ENCODE results near the gene CACNA2D4. TPM values are rescaled to one million over a fixed set of nuclear protein-coding genes. Genes with fewer than 3 reads are reported as not detected.

Gene CACNA2D4
- total RNA-seq, 4 donors from 2014 or later = 0.25 to 3.1 (median 0.68) TPM

- Histone ChIP-seq H3K9me3 (no peaks in the 10 kb centered on the region), H3K27me3 (peaks cover 0 to 24% (median 14%) of the 10 kb centered on the region in 3 donors), H3K27ac (no peak overlapping the region), H3K36me3 (no peaks in the 10 kb centered on the region), H3K4me1 (no peaks in the 10 kb centered on the region), H3K4me3 (no peak overlapping the region)
- TF ChIP-seq CTCF (IDR thresholded peaks at IDR 0.05 in 4 of 5, conservative IDR thresholded peaks at IDR 0.05 in 1 of 5) = no peak
- DNase-seq = no peak
- in situ Hi-C loops (cut with MboI; ENCODE audit: low sequenced_read_pairs in 4 of 4) = no loop called here
- ATAC-seq = no peak
- intact Hi-C loops (cut with DNase I; ENCODE audit: low total_unique reads) = no loop called here
Measured at GRCh38 chr12:1838205-1838993, 80.1 kb downstream of the CACNA2D4 start.

GRCh38 chr12:1837541-1838204, 80.8 kb downstream of the CACNA2D4 start:
- Histone ChIP-seq H3K27me3 (peaks cover 0 to 22% (median 14%) of the 10 kb centered on the region in 3 donors), H3K27ac (no peak overlapping the region), H3K36me3 (no peaks in the 10 kb centered on the region), H3K9me3 (no peaks in the 10 kb centered on the region), H3K4me3 (no peak overlapping the region), H3K4me1 (no peaks in the 10 kb centered on the region)
- in situ Hi-C loops (cut with MboI; ENCODE audit: low sequenced_read_pairs in 4 of 4) = no loop called here
- intact Hi-C loops (cut with DNase I; ENCODE audit: low total_unique reads) = no loop called here
- DNase-seq = no peak
- ATAC-seq = no peak
- TF ChIP-seq POLR2A (IDR thresholded peaks at IDR 0.05) = no peak
- TF ChIP-seq CTCF (IDR thresholded peaks at IDR 0.05 in 4 of 5, conservative IDR thresholded peaks at IDR 0.05 in 1 of 5) = no peak

- DNase-seq (no peak), ATAC-seq (no peak)
- in situ Hi-C loops (cut with MboI; ENCODE audit: low sequenced_read_pairs in 4 of 4) (no loop called here), intact Hi-C loops (cut with DNase I; ENCODE audit: low total_unique reads) (no loop called here)
- Histone ChIP-seq H3K27me3 (peaks cover 0 to 21% (median 10%) of the 10 kb centered on the region in 3 donors), H3K4me1 (no peaks in the 10 kb centered on the region), H3K9me3 (no peaks in the 10 kb centered on the region), H3K27ac (no peak overlapping the region), H3K36me3 (no peaks in the 10 kb centered on the region), H3K4me3 (no peak overlapping the region)
- TF ChIP-seq CTCF (IDR thresholded peaks at IDR 0.05 in 4 of 5, conservative IDR thresholded peaks at IDR 0.05 in 1 of 5) = no peak
- no peak for TF ChIP-seq POLR2A (IDR thresholded peaks at IDR 0.05)
Measured at GRCh38 chr12:1836854-1837421, 81.5 kb downstream of the CACNA2D4 start.

GRCh38 chr12:1836241-1836803, 82.1 kb downstream of the CACNA2D4 start:
- intact Hi-C loops (cut with DNase I; ENCODE audit: low total_unique reads) (no loop called here), in situ Hi-C loops (cut with MboI; ENCODE audit: low sequenced_read_pairs in 4 of 4) (no loop called here)
- H3K27me3 ChIP-seq = peaks cover 0 to 21% (median 9%) of the 10 kb centered on the region in 3 donors
- no peak overlapping the region for H3K27ac ChIP-seq
- H3K4me1 ChIP-seq = no peaks in the 10 kb centered on the region
- DNase-seq (no peak), ATAC-seq (no peak)
- no peaks in the 10 kb centered on the region for H3K9me3 ChIP-seq
- no peak overlapping the region for H3K4me3 ChIP-seq
- TF ChIP-seq POLR2A (IDR thresholded peaks at IDR 0.05) (no peak), CTCF (IDR thresholded peaks at IDR 0.05 in 4 of 5, conservative IDR thresholded peaks at IDR 0.05 in 1 of 5) (no peak)
- H3K36me3 ChIP-seq = no peaks in the 10 kb centered on the region
